Progenitor cell of endocrine pancreas (in vitro differentiated cells): Measurements from ENCODE around the gene RANGRF. TPM values are rescaled to one million over a fixed set of nuclear protein-coding genes. Genes with fewer than 3 reads are reported as not detected.

Experiments used
- DNase-seq: peaks from one replicate; pipeline ENCODE4 v3.0.0; 2021; ENCODE audit warnings: low spot score; ENCODE audit not compliant: unreplicated experiment
- H3K27ac Mint-ChIP-seq: 2 replicates; pipeline ENCODE4 v1.8.0; 2021; ENCODE audit warnings: mild to moderate bottlenecking, moderate library complexity, mixed read lengths
- H3K27me3 Mint-ChIP-seq: 2 replicates; pipeline ENCODE4 v1.8.0; 2021; ENCODE audit warnings: mixed read lengths
- H3K36me3 Mint-ChIP-seq: 2 replicates; pipeline ENCODE4 v1.8.0; 2022; ENCODE audit warnings: mixed read lengths; ENCODE audit not compliant: insufficient read depth
- H3K4me1 Mint-ChIP-seq: 2 replicates; pipeline ENCODE4 v1.8.0; 2021; ENCODE audit warnings: low read depth, mixed read lengths
- H3K4me3 Mint-ChIP-seq: 2 replicates; pipeline ENCODE4 v1.8.0; 2021; ENCODE audit warnings: low read depth, mild to moderate bottlenecking, moderate library complexity, mixed read lengths
- H3K9me3 Mint-ChIP-seq: 2 replicates; pipeline ENCODE4 v1.8.0; 2021; ENCODE audit warnings: low read depth, mixed read lengths
- CTCF ChIP-seq: fragments of 200-600 bp; sonication (generic); IDR thresholded peaks from one replicate; pipeline ENCODE4 v1.5.0; 2021; ENCODE audit warnings: antibody characterized with exemption, mild to moderate bottlenecking; ENCODE audit not compliant: unreplicated experiment
- total RNA-seq: library from RNA; stranded (reverse); gene quantifications from 2 replicates; pipeline ENCODE4 v1.2.1, GENCODE V29; 2021

Gene RANGRF
- total RNA-seq, 1 donor from 2014 or later = 31.2 TPM

GRCh38 chr17:8267480-8268147 is 20.9 kb upstream of the RANGRF start:
- no peak for TF ChIP-seq CTCF
- DNase-seq = no peak
- no peaks in the 10 kb centered on the region for H3K4me1 Mint-ChIP-seq
- no peak overlapping the region for H3K4me3 Mint-ChIP-seq
- no peaks in the 10 kb centered on the region for H3K9me3 Mint-ChIP-seq
- H3K27me3 Mint-ChIP-seq = no peaks in the 10 kb centered on the region
- no peak overlapping the region for H3K27ac Mint-ChIP-seq
- H3K36me3 Mint-ChIP-seq = peaks cover 14% of the 10 kb centered on the region

- H3K27ac Mint-ChIP-seq = peak overlapping the region; percentile 16
- no peak for DNase-seq
- peaks cover 11% of the 10 kb centered on the region for H3K36me3 Mint-ChIP-seq
- H3K27me3 Mint-ChIP-seq = no peaks in the 10 kb centered on the region
- no peak overlapping the region for H3K4me3 Mint-ChIP-seq
- no peak for TF ChIP-seq CTCF
- peaks cover 4% of the 10 kb centered on the region for H3K4me1 Mint-ChIP-seq
- H3K9me3 Mint-ChIP-seq = no peaks in the 10 kb centered on the region
Observed at GRCh38 chr17:8268550-8269298, 19.7 kb upstream of the RANGRF start.

- Mint-ChIP-seq H3K4me3 (no peak overlapping the region), H3K27ac (no peak overlapping the region), H3K27me3 (no peaks in the 10 kb centered on the region)
Observed at GRCh38 chr17:8272421-8272820, 16.0 kb upstream of the RANGRF start.

GRCh38 chr17:8273884-8274444 is 14.5 kb upstream of the RANGRF start:
- TF ChIP-seq CTCF = no peak
- H3K27ac Mint-ChIP-seq = no peak overlapping the region
- H3K9me3 Mint-ChIP-seq = no peaks in the 10 kb centered on the region
- H3K4me1 Mint-ChIP-seq = peaks cover 6% of the 10 kb centered on the region
- DNase-seq = no peak
- peaks cover 4% of the 10 kb centered on the region for H3K36me3 Mint-ChIP-seq
- H3K27me3 Mint-ChIP-seq = no peaks in the 10 kb centered on the region
- no peak overlapping the region for H3K4me3 Mint-ChIP-seq

More at GRCh38 chr17:8272421-8272820, 16.0 kb upstream of the RANGRF start:
- no peak for TF ChIP-seq CTCF
- H3K36me3 Mint-ChIP-seq = peaks cover 4% of the 10 kb centered on the region
- no peaks in the 10 kb centered on the region for H3K9me3 Mint-ChIP-seq
- DNase-seq = no peak
- H3K4me1 Mint-ChIP-seq = peaks cover 6% of the 10 kb centered on the region

- Mint-ChIP-seq H3K4me3 (no peak overlapping the region), H3K27ac (no peak overlapping the region), H3K36me3 (peaks cover 4% of the 10 kb centered on the region), H3K27me3 (no peaks in the 10 kb centered on the region), H3K9me3 (no peaks in the 10 kb centered on the region), H3K4me1 (peaks cover 6% of the 10 kb centered on the region)
- DNase-seq = no peak
- no peak for TF ChIP-seq CTCF
Observed at GRCh38 chr17:8274816-8275215, 13.7 kb upstream of the RANGRF start.
